HepG2 (cell line): ENCODE data around the gene CGREF1. TPM values are rescaled to one million over a fixed set of nuclear protein-coding genes. Genes with fewer than 3 reads are reported as not detected.
A peak's percentile ranks its signal among the peaks of the same experiment; 100 is the strongest.

Experiments
- CREM ChIP-seq, 2 experiments: sonication (generic) in 1 of 2; formaldehyde crosslinking in 1 of 2; IDR thresholded peaks; 2 replicates each; pipeline versions ENCODE4 v1.4.0 to v1.6.1; 2016 to 2020; ENCODE audit warnings: antibody characterized with exemption in 1 of 2, mild to moderate bottlenecking in 1 of 2, missing genetic modification reagents in 1 of 2
- FOXA3 ChIP-seq: IDR thresholded peaks from 2 replicates; pipeline ENCODE4 v1.6.1; 2016; ENCODE audit warnings: missing genetic modification reagents, missing compliant biosample characterization
- NFYB ChIP-seq: sonication (generic); formaldehyde crosslinking; IDR thresholded peaks from 2 replicates; pipeline ENCODE4 v1.4.0; 2020; ENCODE audit warnings: missing genetic modification reagents
- NR1H2 ChIP-seq: sonication (generic); formaldehyde crosslinking; IDR thresholded peaks from 2 replicates; pipeline ENCODE4 v1.8.1; 2022; ENCODE audit warnings: low read depth, missing genetic modification reagents, borderline replicate concordance
- ZNF253 ChIP-seq: sonication (generic); formaldehyde crosslinking; IDR thresholded peaks from 2 replicates; pipeline ENCODE4 v1.8.0; 2022; ENCODE audit warnings: mild to moderate bottlenecking, missing genetic modification reagents, borderline replicate concordance
- ZNF724P ChIP-seq: sonication (generic); formaldehyde crosslinking; IDR thresholded peaks from 2 replicates; pipeline ENCODE4 v1.8.0; 2022; ENCODE audit warnings: missing genetic modification reagents, borderline replicate concordance
- polyA plus RNA-seq, 8 experiments: library from polyadenylated mRNA; depleted of rRNA in 3 of 8; stranded (reverse) in 7 of 8; unstranded in 1 of 8; fragments of >200 nt; fragmentation: Illumina TruSeq in 4 of 8; extraction: Trizol in 4 of 8; gene quantifications; 2 replicates each; pipeline versions ENCODE4 v1.2.1 to v1.2.3, GENCODE V29; 2011 to 2016; ENCODE audit warnings: low read depth in 4 of 8, missing spikeins in 1 of 8, mixed read lengths in 1 of 8; ENCODE audit not compliant: insufficient read depth in 1 of 8
- total RNA-seq, 5 experiments: library from RNA; depleted of rRNA; stranded (reverse); fragments of >200 nt; fragmentation: Illumina TruSeq; extraction: Trizol; gene quantifications; 2 replicates each; pipeline ENCODE4 v1.2.3, GENCODE V29; 2016; ENCODE audit warnings: low read depth in 1 of 5
- TF ChIP-seq, protein P1 (sequence below): sonication (generic); formaldehyde crosslinking; conservative IDR thresholded peaks from 2 replicates; pipeline ENCODE4 v1.5.0; 2020; ENCODE audit warnings: missing genetic modification reagents
- TF ChIP-seq, protein P2 (sequence below): sonication (generic); formaldehyde crosslinking; IDR thresholded peaks from one replicate; pipeline ENCODE4 v1.5.1; 2020; ENCODE audit warnings: mild to moderate bottlenecking, missing genetic modification reagents; ENCODE audit errors: not compliant biosample characterization
- TF ChIP-seq, protein P3 (sequence below): sonication (generic); formaldehyde crosslinking; IDR thresholded peaks from 2 replicates; pipeline ENCODE4 v1.5.1; 2020; ENCODE audit warnings: mild to moderate bottlenecking, missing genetic modification reagents
- TF ChIP-seq, protein P4 (sequence below): sonication (generic); formaldehyde crosslinking; IDR thresholded peaks from 2 replicates; pipeline ENCODE4 v1.4.0; 2020; ENCODE audit warnings: missing genetic modification reagents, mild to moderate bottlenecking, borderline replicate concordance

Gene CGREF1
- total and polyA plus RNA-seq, 2 of the 13 experiments (the other 11 are each of a cell fraction or from before 2014, with no cell fraction given): 13.9 to 23.4 TPM

DNA sequence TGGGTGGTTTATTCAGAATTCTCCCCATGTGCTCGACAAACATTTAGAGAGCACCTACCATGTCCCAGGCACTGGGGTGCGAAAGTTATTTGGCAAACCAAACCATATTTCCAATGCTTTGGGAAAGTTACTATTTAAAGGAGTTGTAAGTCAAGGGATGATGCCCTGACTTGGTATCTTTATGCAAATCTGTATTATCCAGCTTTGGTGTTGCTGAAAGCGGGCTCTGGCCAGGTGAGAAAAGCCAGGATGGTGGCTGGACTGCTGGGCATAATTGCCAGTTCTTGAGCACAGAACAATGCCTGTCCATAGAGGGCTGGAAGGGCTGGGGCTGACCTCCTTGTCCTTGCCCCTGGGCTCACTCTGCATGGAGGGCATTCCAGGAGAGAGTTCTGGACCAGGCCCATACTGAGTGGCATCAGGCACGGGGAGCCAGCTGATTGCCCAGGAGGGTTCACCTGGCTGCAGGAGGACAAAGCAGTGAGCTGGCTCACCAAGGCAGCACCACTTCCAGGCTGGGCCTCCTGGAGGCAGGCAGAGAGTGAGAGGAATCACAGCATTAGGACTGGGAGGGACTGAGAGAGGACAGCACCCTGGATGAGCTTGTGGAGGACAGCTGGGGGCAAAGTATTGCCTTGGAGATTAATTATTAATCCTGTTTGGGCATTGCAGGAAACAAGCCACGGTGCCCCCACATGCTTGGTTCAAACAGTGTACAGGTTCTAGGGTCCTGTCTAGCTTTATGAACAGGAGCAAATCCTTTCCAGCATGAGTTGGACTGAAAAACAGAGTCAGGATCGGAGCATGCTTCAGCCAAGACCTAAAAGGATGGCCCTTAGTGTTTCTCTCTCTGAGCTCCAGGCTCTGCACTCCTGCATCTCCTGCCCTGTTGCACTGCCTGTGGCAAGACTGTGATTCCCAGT is 25.2 kb downstream of the CGREF1 start (continued):
- TF ChIP-seq, protein P1, sequence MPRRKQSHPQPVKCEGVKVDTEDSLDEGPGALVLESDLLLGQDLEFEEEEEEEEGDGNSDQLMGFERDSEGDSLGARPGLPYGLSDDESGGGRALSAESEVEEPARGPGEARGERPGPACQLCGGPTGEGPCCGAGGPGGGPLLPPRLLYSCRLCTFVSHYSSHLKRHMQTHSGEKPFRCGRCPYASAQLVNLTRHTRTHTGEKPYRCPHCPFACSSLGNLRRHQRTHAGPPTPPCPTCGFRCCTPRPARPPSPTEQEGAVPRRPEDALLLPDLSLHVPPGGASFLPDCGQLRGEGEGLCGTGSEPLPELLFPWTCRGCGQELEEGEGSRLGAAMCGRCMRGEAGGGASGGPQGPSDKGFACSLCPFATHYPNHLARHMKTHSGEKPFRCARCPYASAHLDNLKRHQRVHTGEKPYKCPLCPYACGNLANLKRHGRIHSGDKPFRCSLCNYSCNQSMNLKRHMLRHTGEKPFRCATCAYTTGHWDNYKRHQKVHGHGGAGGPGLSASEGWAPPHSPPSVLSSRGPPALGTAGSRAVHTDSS (CRISPR knock-in tag): no peak
- TF ChIP-seq ZNF724P (CRISPR knock-in tag) (0 out of 2 replicates have a peak, but pooled peaks have one; percentile 12), CREM (IDR thresholded peaks at IDR 0.05) (peak; percentile 62; the same call in 1 of the 2 replicates), CREM (CRISPR knock-in tag; IDR thresholded peaks at IDR 0.05) (no peak), NFYB (CRISPR knock-in tag) (no peak), NR1H2 (CRISPR knock-in tag) (no peak), ZNF253 (CRISPR knock-in tag) (no peak), FOXA3 (peak; percentile 60)
- TF ChIP-seq, protein P2, sequence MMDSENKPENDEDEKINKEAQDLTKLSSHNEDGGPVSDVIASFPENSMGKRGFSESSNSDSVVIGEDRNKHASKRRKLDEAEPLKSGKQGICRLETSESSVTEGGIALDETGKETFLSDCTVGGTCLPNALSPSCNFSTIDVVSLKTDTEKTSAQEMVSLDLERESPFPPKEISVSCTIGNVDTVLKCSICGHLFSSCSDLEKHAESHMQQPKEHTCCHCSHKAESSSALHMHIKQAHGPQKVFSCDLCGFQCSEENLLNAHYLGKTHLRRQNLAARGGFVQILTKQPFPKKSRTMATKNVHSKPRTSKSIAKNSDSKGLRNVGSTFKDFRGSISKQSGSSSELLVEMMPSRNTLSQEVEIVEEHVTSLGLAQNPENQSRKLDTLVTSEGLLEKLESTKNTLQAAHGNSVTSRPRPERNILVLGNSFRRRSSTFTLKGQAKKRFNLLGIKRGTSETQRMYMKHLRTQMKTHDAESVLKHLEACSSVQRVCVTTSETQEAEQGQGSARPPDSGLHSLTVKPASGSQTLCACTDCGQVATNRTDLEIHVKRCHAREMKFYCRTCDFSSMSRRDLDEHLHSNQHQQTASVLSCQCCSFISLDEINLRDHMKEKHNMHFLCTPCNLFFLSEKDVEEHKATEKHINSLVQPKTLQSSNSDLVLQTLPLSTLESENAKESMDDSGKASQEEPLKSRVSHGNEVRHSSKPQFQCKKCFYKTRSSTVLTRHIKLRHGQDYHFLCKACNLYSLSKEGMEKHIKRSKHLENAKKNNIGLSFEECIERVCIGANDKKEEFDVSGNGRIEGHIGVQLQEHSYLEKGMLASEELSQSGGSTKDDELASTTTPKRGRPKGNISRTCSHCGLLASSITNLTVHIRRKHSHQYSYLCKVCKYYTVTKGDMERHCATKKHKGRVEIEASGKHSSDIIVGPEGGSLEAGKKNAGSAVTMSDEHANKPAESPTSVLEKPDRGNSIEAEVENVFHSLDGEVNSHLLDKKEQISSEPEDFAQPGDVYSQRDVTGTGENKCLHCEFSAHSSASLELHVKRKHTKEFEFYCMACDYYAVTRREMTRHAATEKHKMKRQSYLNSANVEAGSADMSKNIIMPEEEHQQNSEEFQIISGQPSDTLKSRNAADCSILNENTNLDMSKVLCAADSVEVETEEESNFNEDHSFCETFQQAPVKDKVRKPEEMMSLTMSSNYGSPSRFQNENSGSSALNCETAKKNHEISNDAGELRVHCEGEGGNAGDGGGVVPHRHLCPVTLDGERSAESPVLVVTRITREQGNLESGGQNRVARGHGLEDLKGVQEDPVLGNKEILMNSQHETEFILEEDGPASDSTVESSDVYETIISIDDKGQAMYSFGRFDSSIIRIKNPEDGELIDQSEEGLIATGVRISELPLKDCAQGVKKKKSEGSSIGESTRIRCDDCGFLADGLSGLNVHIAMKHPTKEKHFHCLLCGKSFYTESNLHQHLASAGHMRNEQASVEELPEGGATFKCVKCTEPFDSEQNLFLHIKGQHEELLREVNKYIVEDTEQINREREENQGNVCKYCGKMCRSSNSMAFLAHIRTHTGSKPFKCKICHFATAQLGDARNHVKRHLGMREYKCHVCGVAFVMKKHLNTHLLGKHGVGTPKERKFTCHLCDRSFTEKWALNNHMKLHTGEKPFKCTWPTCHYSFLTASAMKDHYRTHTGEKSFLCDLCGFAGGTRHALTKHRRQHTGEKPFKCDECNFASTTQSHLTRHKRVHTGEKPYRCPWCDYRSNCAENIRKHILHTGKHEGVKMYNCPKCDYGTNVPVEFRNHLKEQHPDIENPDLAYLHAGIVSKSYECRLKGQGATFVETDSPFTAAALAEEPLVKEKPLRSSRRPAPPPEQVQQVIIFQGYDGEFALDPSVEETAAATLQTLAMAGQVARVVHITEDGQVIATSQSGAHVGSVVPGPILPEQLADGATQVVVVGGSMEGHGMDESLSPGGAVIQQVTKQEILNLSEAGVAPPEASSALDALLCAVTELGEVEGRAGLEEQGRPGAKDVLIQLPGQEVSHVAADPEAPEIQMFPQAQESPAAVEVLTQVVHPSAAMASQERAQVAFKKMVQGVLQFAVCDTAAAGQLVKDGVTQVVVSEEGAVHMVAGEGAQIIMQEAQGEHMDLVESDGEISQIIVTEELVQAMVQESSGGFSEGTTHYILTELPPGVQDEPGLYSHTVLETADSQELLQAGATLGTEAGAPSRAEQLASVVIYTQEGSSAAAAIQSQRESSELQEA (CRISPR knock-in tag): no peak
- TF ChIP-seq, protein P3, sequence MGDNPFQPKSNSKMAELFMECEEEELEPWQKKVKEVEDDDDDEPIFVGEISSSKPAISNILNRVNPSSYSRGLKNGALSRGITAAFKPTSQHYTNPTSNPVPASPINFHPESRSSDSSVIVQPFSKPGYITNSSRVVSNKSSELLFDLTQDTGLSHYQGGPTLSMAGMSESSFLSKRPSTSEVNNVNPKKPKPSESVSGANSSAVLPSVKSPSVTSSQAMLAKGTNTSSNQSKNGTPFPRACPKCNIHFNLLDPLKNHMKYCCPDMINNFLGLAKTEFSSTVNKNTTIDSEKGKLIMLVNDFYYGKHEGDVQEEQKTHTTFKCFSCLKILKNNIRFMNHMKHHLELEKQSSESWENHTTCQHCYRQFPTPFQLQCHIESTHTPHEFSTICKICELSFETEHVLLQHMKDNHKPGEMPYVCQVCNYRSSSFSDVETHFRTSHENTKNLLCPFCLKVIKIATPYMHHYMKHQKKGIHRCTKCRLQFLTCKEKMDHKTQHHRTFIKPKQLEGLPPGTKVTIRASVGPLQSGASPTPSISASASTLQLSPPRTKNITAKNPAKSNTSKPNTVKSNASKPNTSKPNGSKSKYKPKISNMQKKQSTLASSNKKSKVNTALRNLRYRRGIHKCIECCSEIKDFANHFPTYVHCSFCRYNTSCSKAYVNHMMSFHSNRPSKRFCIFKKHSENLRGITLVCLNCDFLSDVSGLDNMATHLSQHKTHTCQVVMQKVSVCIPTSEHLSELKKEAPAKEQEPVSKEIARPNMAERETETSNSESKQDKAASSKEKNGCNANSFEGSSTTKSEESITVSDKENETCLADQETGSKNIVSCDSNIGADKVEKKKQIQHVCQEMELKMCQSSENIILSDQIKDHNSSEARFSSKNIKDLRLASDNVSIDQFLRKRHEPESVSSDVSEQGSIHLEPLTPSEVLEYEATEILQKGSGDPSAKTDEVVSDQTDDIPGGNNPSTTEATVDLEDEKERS (CRISPR knock-in tag): peak; percentile 60; the same call in 1 of the 2 replicates
- TF ChIP-seq, protein P4, sequence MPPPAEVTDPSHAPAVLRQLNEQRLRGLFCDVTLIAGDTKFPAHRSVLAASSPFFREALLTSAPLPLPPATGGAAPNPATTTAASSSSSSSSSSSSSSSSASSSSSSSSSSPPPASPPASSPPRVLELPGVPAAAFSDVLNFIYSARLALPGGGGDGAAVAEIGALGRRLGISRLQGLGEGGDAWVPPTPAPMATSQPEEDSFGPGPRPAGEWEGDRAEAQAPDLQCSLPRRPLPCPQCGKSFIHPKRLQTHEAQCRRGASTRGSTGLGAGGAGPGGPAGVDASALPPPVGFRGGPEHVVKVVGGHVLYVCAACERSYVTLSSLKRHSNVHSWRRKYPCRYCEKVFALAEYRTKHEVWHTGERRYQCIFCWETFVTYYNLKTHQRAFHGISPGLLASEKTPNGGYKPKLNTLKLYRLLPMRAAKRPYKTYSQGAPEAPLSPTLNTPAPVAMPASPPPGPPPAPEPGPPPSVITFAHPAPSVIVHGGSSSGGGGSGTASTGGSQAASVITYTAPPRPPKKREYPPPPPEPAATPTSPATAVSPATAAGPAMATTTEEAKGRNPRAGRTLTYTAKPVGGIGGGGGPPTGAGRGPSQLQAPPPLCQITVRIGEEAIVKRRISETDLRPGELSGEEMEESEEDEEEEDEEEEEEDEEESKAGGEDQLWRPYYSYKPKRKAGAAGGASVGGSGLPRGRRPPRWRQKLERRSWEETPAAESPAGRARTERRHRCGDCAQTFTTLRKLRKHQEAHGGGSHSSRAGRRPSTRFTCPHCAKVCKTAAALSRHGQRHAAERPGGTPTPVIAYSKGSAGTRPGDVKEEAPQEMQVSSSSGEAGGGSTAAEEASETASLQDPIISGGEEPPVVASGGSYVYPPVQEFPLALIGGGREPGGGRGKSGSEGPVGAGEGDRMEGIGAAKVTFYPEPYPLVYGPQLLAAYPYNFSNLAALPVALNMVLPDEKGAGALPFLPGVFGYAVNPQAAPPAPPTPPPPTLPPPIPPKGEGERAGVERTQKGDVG (CRISPR knock-in tag): no peak; the same call in 1 of the 2 replicates
